ENCODE measurements around the gene THEMIS.

GRCh38 chr6:127792616-127793015 is 108.2 kb downstream of the THEMIS start:
- no peak for TF ChIP-seq CTCF (conservative IDR thresholded peaks at IDR 0.05; ENCODE audit: low read depth, low read length)
- TF ChIP-seq ELK1 (IDR thresholded peaks at IDR 0.05; ENCODE audit: borderline replicate concordance, low read depth, low read length), result no peak
- no peak for TF ChIP-seq MAFK (IDR thresholded peaks at IDR 0.05; ENCODE audit: low read depth, low read length)
- TF ChIP-seq RAD21 (IDR thresholded peaks at IDR 0.05; ENCODE audit: low read length), result no peak
- no peak for TF ChIP-seq RCOR1 (IDR thresholded peaks at IDR 0.05; ENCODE audit: insufficient replicate concordance, low read length)
- TF ChIP-seq POLR2A (IDR thresholded peaks at IDR 0.05; ENCODE audit: low read depth, low read length), result no peak

Data from IMR-90 (cell line).